ENCODE results near the gene SPTLC3.

DNA sequence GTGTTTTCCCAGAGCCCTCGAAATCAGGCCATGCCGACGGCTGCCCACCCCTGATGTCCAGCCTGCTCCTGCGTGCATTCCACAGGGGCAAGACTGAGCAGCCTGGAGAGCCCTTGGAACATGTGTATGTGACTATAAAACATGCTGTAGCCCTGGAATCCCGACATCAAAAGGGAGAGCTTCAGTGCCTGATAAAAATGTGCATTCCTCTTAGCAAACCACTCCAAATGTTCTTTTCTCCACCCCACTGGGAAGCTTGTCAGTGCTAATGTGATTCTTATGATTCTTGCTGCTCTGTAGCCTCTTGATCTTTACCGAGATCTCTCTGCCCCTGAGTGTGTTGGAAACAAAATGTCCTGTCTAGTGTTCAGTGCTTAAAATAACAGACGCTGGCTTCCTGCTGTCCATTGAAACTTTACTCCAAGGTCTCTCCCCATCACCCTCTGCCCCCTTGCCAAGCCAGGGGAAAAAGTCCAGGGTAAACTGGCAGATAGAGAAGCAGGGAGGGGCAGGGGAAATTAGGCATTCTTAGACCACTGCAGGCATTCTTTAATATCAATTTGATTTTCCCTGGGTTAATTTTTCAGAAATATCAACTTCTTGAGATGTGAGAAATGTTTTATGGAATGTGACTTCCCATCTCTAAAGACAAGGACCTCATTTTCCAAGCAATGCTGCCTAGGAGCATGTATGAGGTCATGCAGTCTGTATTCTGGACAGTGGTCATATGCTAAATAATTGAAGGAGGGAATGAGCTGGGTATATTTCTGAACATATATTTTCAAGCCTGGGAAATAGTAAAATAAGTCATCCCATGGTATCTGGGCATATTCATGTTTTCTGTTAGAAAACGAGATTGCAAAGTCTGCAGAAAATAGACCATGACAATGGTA, 138.5 kb downstream of the SPTLC3 start:
- TF ChIP-seq SUZ12 (IDR thresholded peaks at IDR 0.05; ENCODE audit: extremely low read depth, insufficient read depth, insufficient read length) (no peak), YY1 (IDR thresholded peaks at IDR 0.05; ENCODE audit: insufficient read depth, insufficient read length) (no peak)
